GM21528 (cell line): Measurements from ENCODE around the gene WIPF2.
"Not testable (repeated sequence)": the region's sequence is repeated elsewhere in the genome, so short reads cannot be mapped to it uniquely, and the experiment has no call there.

Experiments
- ATAC-seq: cut with Tn5 transposase; IDR thresholded peaks from one replicate; pipeline ENCODE4 v1.9.1; 2021; ENCODE audit warnings: mild to moderate bottlenecking, moderate library complexity; ENCODE audit not compliant: unreplicated experiment, low FRiP score

The WIPF2 gene

GRCh38 chr17:40291281-40291664 lies 72.2 kb downstream of the WIPF2 start:
- no peak for ATAC-seq

GRCh38 chr17:40293363-40293762 lies 74.3 kb downstream of the WIPF2 start:
- no peak for ATAC-seq

GRCh38 chr17:40295488-40296436 lies 76.7 kb downstream of the WIPF2 start:
- ATAC-seq, result no peak

- ATAC-seq, result no peak
Observed at GRCh38 chr17:40297511-40297910, 78.4 kb downstream of the WIPF2 start.

GRCh38 chr17:40298726-40299125 lies 79.6 kb downstream of the WIPF2 start:
- no peak for ATAC-seq

- not testable (repeated sequence) for ATAC-seq
Observed at GRCh38 chr17:40299159-40299757, 80.2 kb downstream of the WIPF2 start.

GRCh38 chr17:40301315-40301714 lies 82.2 kb downstream of the WIPF2 start:
- no peak for ATAC-seq

- no peak for ATAC-seq
Observed at GRCh38 chr17:40303009-40303657, 84.0 kb downstream of the WIPF2 start.

- ATAC-seq, result no peak
Observed at GRCh38 chr17:40303708-40304551, 84.8 kb downstream of the WIPF2 start.

GRCh38 chr17:40304552-40304863 lies 85.4 kb downstream of the WIPF2 start:
- ATAC-seq, result not testable (repeated sequence)

GRCh38 chr17:40304866-40305265 lies 85.8 kb downstream of the WIPF2 start:
- not testable (repeated sequence) for ATAC-seq

- ATAC-seq, result no peak
Observed at GRCh38 chr17:40306395-40306794, 87.3 kb downstream of the WIPF2 start.

- no peak for ATAC-seq
Observed at GRCh38 chr17:40307001-40307730, 88.1 kb downstream of the WIPF2 start.

- no peak for ATAC-seq
Observed at GRCh38 chr17:40307740-40308239, 88.7 kb downstream of the WIPF2 start.

- ATAC-seq, result no peak
Observed at GRCh38 chr17:40309031-40309948, 90.2 kb downstream of the WIPF2 start, which contains the start of gene RARA. TSS of gene RARA (plus strand) at chr17:40309180. CDS start at chr17:40331219, 22,039 bp downstream.

- no peak for ATAC-seq
Observed at GRCh38 chr17:40309949-40310510, 90.9 kb downstream of the WIPF2 start.

- no peak for ATAC-seq
Observed at GRCh38 chr17:40310882-40311391, 91.8 kb downstream of the WIPF2 start.

- no peak for ATAC-seq
Observed at GRCh38 chr17:40311575-40311974, 92.5 kb downstream of the WIPF2 start.
